Measurements from ENCODE around the gene SYNGR4.
A peak's percentile ranks its signal among the peaks of the same experiment; 100 is the strongest.

The SYNGR4 gene

GRCh38 chr19:48330012-48330681 lies 34.0 kb upstream of the SYNGR4 start:
- Histone ChIP-seq H3K79me2 (ENCODE audit: control insufficient read depth, insufficient read depth, low read length, unreplicated experiment) (peaks cover 36% of the 10 kb centered on the region), H3K27me3 (ENCODE audit: insufficient read depth, low read length) (no peaks in the 10 kb centered on the region), H2AFZ (ENCODE audit: low read length, unreplicated experiment) (no peak overlapping the region), H3K4me3 (ENCODE audit: low read depth, low read length) (no peak overlapping the region), H3K4me1 (ENCODE audit: control insufficient read depth, insufficient read depth, low read length, unreplicated experiment) (no peaks in the 10 kb centered on the region), H3K36me3 (ENCODE audit: insufficient read depth, low read length) (peaks cover 14% of the 10 kb centered on the region; the same call in 1 of the 2 replicates), H3K27ac (ENCODE audit: low read depth, low read length) (no peak overlapping the region)

GRCh38 chr19:48332351-48332661 lies 31.9 kb upstream of the SYNGR4 start:
- H3K27ac ChIP-seq (ENCODE audit: low read depth, low read length) = no peak overlapping the region
- H3K79me2 ChIP-seq (ENCODE audit: control insufficient read depth, insufficient read depth, low read length, unreplicated experiment) = peaks cover 19% of the 10 kb centered on the region
- H3K4me3 ChIP-seq (ENCODE audit: low read depth, low read length) = no peak overlapping the region
- H3K27me3 ChIP-seq (ENCODE audit: insufficient read depth, low read length) = no peaks in the 10 kb centered on the region
- H3K4me1 ChIP-seq (ENCODE audit: control insufficient read depth, insufficient read depth, low read length, unreplicated experiment) = no peaks in the 10 kb centered on the region
- peaks cover 14% of the 10 kb centered on the region; the same call in 1 of the 2 replicates for H3K36me3 ChIP-seq (ENCODE audit: insufficient read depth, low read length)
- no peak overlapping the region for H2AFZ ChIP-seq (ENCODE audit: low read length, unreplicated experiment)

GRCh38 chr19:48332662-48333466 lies 31.3 kb upstream of the SYNGR4 start:
- Histone ChIP-seq H2AFZ (ENCODE audit: low read length, unreplicated experiment) (no peak overlapping the region), H3K36me3 (ENCODE audit: insufficient read depth, low read length) (peaks cover 14% of the 10 kb centered on the region; the same call in 1 of the 2 replicates), H3K79me2 (ENCODE audit: control insufficient read depth, insufficient read depth, low read length, unreplicated experiment) (peaks cover 13% of the 10 kb centered on the region), H3K27me3 (ENCODE audit: insufficient read depth, low read length) (no peaks in the 10 kb centered on the region), H3K4me3 (ENCODE audit: low read depth, low read length) (peak overlapping the region; percentile 60), H3K27ac (ENCODE audit: low read depth, low read length) (peak overlapping the region; percentile 21; the same call in 1 of the 2 replicates), H3K4me1 (ENCODE audit: control insufficient read depth, insufficient read depth, low read length, unreplicated experiment) (no peaks in the 10 kb centered on the region)

GRCh38 chr19:48333467-48334384 lies 30.4 kb upstream of the SYNGR4 start:
- H2AFZ ChIP-seq (ENCODE audit: low read length, unreplicated experiment) = no peak overlapping the region
- peak overlapping the region; percentile 21; the same call in 1 of the 2 replicates for H3K27ac ChIP-seq (ENCODE audit: low read depth, low read length)
- H3K36me3 ChIP-seq (ENCODE audit: insufficient read depth, low read length) = peaks cover 9% of the 10 kb centered on the region; the same call in 1 of the 2 replicates
- no peaks in the 10 kb centered on the region for H3K27me3 ChIP-seq (ENCODE audit: insufficient read depth, low read length)
- H3K4me3 ChIP-seq (ENCODE audit: low read depth, low read length) = peak overlapping the region; percentile 74
- peaks cover 7% of the 10 kb centered on the region for H3K79me2 ChIP-seq (ENCODE audit: control insufficient read depth, insufficient read depth, low read length, unreplicated experiment)
- no peaks in the 10 kb centered on the region for H3K4me1 ChIP-seq (ENCODE audit: control insufficient read depth, insufficient read depth, low read length, unreplicated experiment)

GRCh38 chr19:48338253-48338755 lies 25.9 kb upstream of the SYNGR4 start:
- H3K36me3 ChIP-seq (ENCODE audit: insufficient read depth, low read length) = no peaks in the 10 kb centered on the region
- H3K27me3 ChIP-seq (ENCODE audit: insufficient read depth, low read length) = no peaks in the 10 kb centered on the region
- H3K4me3 ChIP-seq (ENCODE audit: low read depth, low read length) = no peak overlapping the region
- no peaks in the 10 kb centered on the region for H3K79me2 ChIP-seq (ENCODE audit: control insufficient read depth, insufficient read depth, low read length, unreplicated experiment)
- H2AFZ ChIP-seq (ENCODE audit: low read length, unreplicated experiment) = no peak overlapping the region
- no peak overlapping the region for H3K27ac ChIP-seq (ENCODE audit: low read depth, low read length)
- peaks cover 2% of the 10 kb centered on the region for H3K4me1 ChIP-seq (ENCODE audit: control insufficient read depth, insufficient read depth, low read length, unreplicated experiment)

- H3K27me3 ChIP-seq (ENCODE audit: insufficient read depth, low read length) = no peaks in the 10 kb centered on the region
- peaks cover 2% of the 10 kb centered on the region for H3K4me1 ChIP-seq (ENCODE audit: control insufficient read depth, insufficient read depth, low read length, unreplicated experiment)
- H3K4me3 ChIP-seq (ENCODE audit: low read depth, low read length) = no peak overlapping the region
- no peaks in the 10 kb centered on the region for H3K36me3 ChIP-seq (ENCODE audit: insufficient read depth, low read length)
- H2AFZ ChIP-seq (ENCODE audit: low read length, unreplicated experiment) = no peak overlapping the region
- H3K79me2 ChIP-seq (ENCODE audit: control insufficient read depth, insufficient read depth, low read length, unreplicated experiment) = no peaks in the 10 kb centered on the region
- no peak overlapping the region for H3K27ac ChIP-seq (ENCODE audit: low read depth, low read length)
Measured at GRCh38 chr19:48338802-48339503, 25.2 kb upstream of the SYNGR4 start.

- Histone ChIP-seq H3K4me1 (ENCODE audit: control insufficient read depth, insufficient read depth, low read length, unreplicated experiment) (peaks cover 2% of the 10 kb centered on the region), H3K79me2 (ENCODE audit: control insufficient read depth, insufficient read depth, low read length, unreplicated experiment) (no peaks in the 10 kb centered on the region), H3K4me3 (ENCODE audit: low read depth, low read length) (no peak overlapping the region), H3K27ac (ENCODE audit: low read depth, low read length) (no peak overlapping the region), H3K27me3 (ENCODE audit: insufficient read depth, low read length) (no peaks in the 10 kb centered on the region), H2AFZ (ENCODE audit: low read length, unreplicated experiment) (no peak overlapping the region), H3K36me3 (ENCODE audit: insufficient read depth, low read length) (no peaks in the 10 kb centered on the region)
Measured at GRCh38 chr19:48340995-48341394, 23.2 kb upstream of the SYNGR4 start.

- Histone ChIP-seq H2AFZ (ENCODE audit: low read length, unreplicated experiment) (no peak overlapping the region), H3K4me3 (ENCODE audit: low read depth, low read length) (no peak overlapping the region), H3K27ac (ENCODE audit: low read depth, low read length) (no peak overlapping the region), H3K27me3 (ENCODE audit: insufficient read depth, low read length) (no peaks in the 10 kb centered on the region), H3K36me3 (ENCODE audit: insufficient read depth, low read length) (no peaks in the 10 kb centered on the region), H3K4me1 (ENCODE audit: control insufficient read depth, insufficient read depth, low read length, unreplicated experiment) (peaks cover 2% of the 10 kb centered on the region), H3K79me2 (ENCODE audit: control insufficient read depth, insufficient read depth, low read length, unreplicated experiment) (no peaks in the 10 kb centered on the region)
Measured at GRCh38 chr19:48341515-48342413, 22.4 kb upstream of the SYNGR4 start.

- Histone ChIP-seq H3K27me3 (ENCODE audit: insufficient read depth, low read length) (no peaks in the 10 kb centered on the region), H3K36me3 (ENCODE audit: insufficient read depth, low read length) (no peaks in the 10 kb centered on the region), H2AFZ (ENCODE audit: low read length, unreplicated experiment) (no peak overlapping the region), H3K4me3 (ENCODE audit: low read depth, low read length) (no peak overlapping the region), H3K27ac (ENCODE audit: low read depth, low read length) (no peak overlapping the region), H3K4me1 (ENCODE audit: control insufficient read depth, insufficient read depth, low read length, unreplicated experiment) (peaks cover 2% of the 10 kb centered on the region), H3K79me2 (ENCODE audit: control insufficient read depth, insufficient read depth, low read length, unreplicated experiment) (no peaks in the 10 kb centered on the region)
Measured at GRCh38 chr19:48342414-48342738, 21.8 kb upstream of the SYNGR4 start.
